ENCODE measurements around the gene NARS2.
"Not testable (repeated sequence)": the region's sequence is repeated elsewhere in the genome, so short reads cannot be mapped to it uniquely, and the experiment has no call there.

Gene NARS2

GRCh38 chr11:78526497-78527146 is 48.0 kb downstream of the NARS2 start:
- TF ChIP-seq Cebpa-rat (IDR thresholded peaks at IDR 0.05) = no peak
- no peak overlapping the region for H3K4me3 ChIP-seq
- H3K4me2 ChIP-seq = no peak overlapping the region
- H3K9ac ChIP-seq = no peak overlapping the region
- no peak overlapping the region for H3K27ac ChIP-seq
- peaks cover 0 to 18% (median 12%) of the 10 kb centered on the region in 11 experiments; a peak in 13 of 22 replicates for H3K9me3 ChIP-seq (replicated peaks in 1 of 11)
- H3K36me3 ChIP-seq = peaks cover 28 to 86% (median 52%) of the 10 kb centered on the region in 11 experiments; a peak in 21 of 22 replicates
- no peaks in the 10 kb centered on the region for H4K20me1 ChIP-seq
- H3K27me3 ChIP-seq = no peaks in the 10 kb centered on the region
- H3K4me1 ChIP-seq = no peaks in the 10 kb centered on the region

DNA sequence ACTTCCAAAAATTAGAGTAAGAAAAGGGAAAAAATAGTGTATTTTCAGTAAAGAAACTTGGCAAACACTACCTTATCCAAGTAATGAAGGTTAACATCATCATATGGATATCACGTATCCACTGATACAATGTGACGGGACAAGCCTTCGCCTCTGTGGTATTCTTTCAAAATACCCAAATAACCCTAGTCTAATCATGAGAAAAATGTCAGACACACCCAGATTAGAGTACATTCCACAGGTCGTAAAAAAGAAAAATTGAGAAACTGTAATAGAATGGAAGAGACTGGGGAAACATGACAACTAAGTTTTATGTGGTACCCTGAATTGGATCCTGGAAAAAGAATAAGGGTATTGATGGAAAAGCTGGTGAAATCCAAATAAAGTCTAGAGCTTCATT is 48.9 kb downstream of the NARS2 start:
- TF ChIP-seq Cebpa-rat (IDR thresholded peaks at IDR 0.05) = no peak
- H3K27me3 ChIP-seq = no peaks in the 10 kb centered on the region
- no peak overlapping the region for H3K4me3 ChIP-seq
- H3K36me3 ChIP-seq = peaks cover 28 to 89% (median 59%) of the 10 kb centered on the region in 11 experiments; a peak in 21 of 22 replicates
- peaks cover 0 to 19% (median 15%) of the 10 kb centered on the region in 11 experiments; a peak in 13 of 22 replicates for H3K9me3 ChIP-seq (replicated peaks in 1 of 11)
- no peak overlapping the region for H3K4me2 ChIP-seq
- no peak overlapping the region for H3K27ac ChIP-seq
- no peak overlapping the region for H3K9ac ChIP-seq
- H4K20me1 ChIP-seq = no peaks in the 10 kb centered on the region
- no peaks in the 10 kb centered on the region for H3K4me1 ChIP-seq

GRCh38 chr11:78520230-78520629 is 54.4 kb downstream of the NARS2 start:
- H3K9me3 ChIP-seq (replicated peaks in 1 of 11) = peaks cover 0 to 19% (median 8%) of the 10 kb centered on the region in 11 experiments; a peak in 11 of 22 replicates
- H3K36me3 ChIP-seq = peaks cover under 1 to 92% (median 56%) of the 10 kb centered on the region in 11 experiments; a peak in 20 of 22 replicates
- H3K27ac ChIP-seq = no peak overlapping the region
- no peak overlapping the region for H3K4me3 ChIP-seq
- H3K4me1 ChIP-seq = no peaks in the 10 kb centered on the region
- H3K9ac ChIP-seq = no peak overlapping the region
- H4K20me1 ChIP-seq = no peaks in the 10 kb centered on the region
- no peak for TF ChIP-seq Cebpa-rat (IDR thresholded peaks at IDR 0.05)
- H3K27me3 ChIP-seq = no peaks in the 10 kb centered on the region
- no peak overlapping the region for H3K4me2 ChIP-seq

DNA sequence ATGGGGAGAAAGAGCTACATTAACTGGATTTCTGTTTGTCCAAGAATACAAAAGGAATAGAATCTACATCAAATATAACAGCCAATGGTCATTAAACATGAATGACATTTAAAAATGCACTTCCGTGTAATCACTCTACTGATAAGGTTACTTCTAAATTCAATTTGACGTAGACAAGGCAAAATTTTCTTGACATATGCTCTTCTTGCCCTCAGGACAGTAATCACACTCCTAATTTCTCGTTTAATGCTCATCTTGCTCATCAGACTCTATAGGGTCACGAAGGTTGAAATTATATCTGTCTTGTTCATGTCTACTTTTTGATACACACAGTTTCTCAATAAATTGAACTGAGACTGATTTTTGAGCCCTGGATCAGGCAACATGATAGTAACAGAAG is 58.4 kb downstream of the NARS2 start:
- Histone ChIP-seq H4K20me1 (no peaks in the 10 kb centered on the region), H3K9ac (no peak overlapping the region), H3K4me1 (no peaks in the 10 kb centered on the region), H3K9me3 (replicated peaks in 1 of 11) (peaks cover 3 to 20% (median 13%) of the 10 kb centered on the region in 11 experiments), H3K36me3 (peaks cover 2 to 92% (median 62%) of the 10 kb centered on the region in 11 experiments), H3K4me3 (no peak overlapping the region), H3K4me2 (no peak overlapping the region), H3K27me3 (no peaks in the 10 kb centered on the region), H3K27ac (no peak overlapping the region)
- no peak for TF ChIP-seq Cebpa-rat (IDR thresholded peaks at IDR 0.05)

- H3K27ac ChIP-seq = no peak overlapping the region
- H3K27me3 ChIP-seq = no peaks in the 10 kb centered on the region
- H3K4me3 ChIP-seq = no peak overlapping the region
- H3K4me2 ChIP-seq = no peak overlapping the region
- H3K9me3 ChIP-seq (replicated peaks in 1 of 11) = peaks cover 16 to 31% (median 25%) of the 10 kb centered on the region in 11 experiments
- H4K20me1 ChIP-seq = no peaks in the 10 kb centered on the region
- H3K9ac ChIP-seq = no peak overlapping the region
- TF ChIP-seq Cebpa-rat (IDR thresholded peaks at IDR 0.05) = no peak
- H3K4me1 ChIP-seq = no peaks in the 10 kb centered on the region
- H3K36me3 ChIP-seq = peaks cover 11 to 92% (median 64%) of the 10 kb centered on the region in 11 experiments
These were observed 59.7 kb downstream of the NARS2 start for GRCh38 chr11:78514922-78515502.

- H3K4me2 ChIP-seq, H3K4me3 ChIP-seq, H3K4me1 ChIP-seq, H3K27ac ChIP-seq, H3K9ac ChIP-seq, H3K27me3 ChIP-seq, H4K20me1 ChIP-seq: not testable (repeated sequence)
- peak in 4 of 11 experiments; percentile 23 to 64 (median 36); a peak in 3 of 22 replicates for TF ChIP-seq Cebpa-rat (IDR thresholded peaks at IDR 0.05)
- H3K9me3 ChIP-seq (replicated peaks in 1 of 11) = peaks cover 26 to 46% (median 39%) of the 10 kb centered on the region in 11 experiments
- peaks cover 22 to 93% (median 69%) of the 10 kb centered on the region in 11 experiments for H3K36me3 ChIP-seq
These were observed 61.6 kb downstream of the NARS2 start for GRCh38 chr11:78513085-78513484.

DNA sequence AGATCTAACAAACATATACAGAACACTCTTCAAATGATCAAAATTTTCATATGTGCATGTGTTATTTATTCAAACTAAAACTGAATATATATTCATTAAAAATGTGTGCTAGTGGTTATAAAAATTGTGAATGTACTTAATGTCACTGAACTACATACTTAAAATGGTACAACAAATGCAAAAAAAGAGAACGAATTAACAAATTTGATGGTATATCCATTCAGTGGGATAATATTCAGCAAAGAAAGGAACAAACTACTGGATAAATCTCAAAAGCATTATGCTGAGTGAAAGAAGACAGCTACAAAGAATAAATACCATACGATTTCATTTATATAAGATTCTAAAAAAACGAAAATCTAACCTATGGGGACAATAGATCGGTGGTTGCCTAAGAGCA is 64.1 kb downstream of the NARS2 start:
- Histone ChIP-seq H3K27me3 (no peaks in the 10 kb centered on the region), H3K4me3 (no peak overlapping the region), H4K20me1 (no peaks in the 10 kb centered on the region; a peak in 3 of 22 replicates), H3K9ac (no peak overlapping the region), H3K4me2 (no peak overlapping the region), H3K36me3 (peaks cover 22 to 81% (median 70%) of the 10 kb centered on the region in 11 experiments), H3K27ac (no peak overlapping the region), H3K9me3 (replicated peaks in 1 of 11) (peaks cover 26 to 47% (median 39%) of the 10 kb centered on the region in 11 experiments), H3K4me1 (no peaks in the 10 kb centered on the region)
- TF ChIP-seq Cebpa-rat (IDR thresholded peaks at IDR 0.05) = no peak

GRCh38 chr11:78510025-78510596 is 64.6 kb downstream of the NARS2 start:
- Histone ChIP-seq H3K4me1 (no peaks in the 10 kb centered on the region), H3K9me3 (replicated peaks in 1 of 11) (peaks cover 26 to 47% (median 39%) of the 10 kb centered on the region in 11 experiments), H3K9ac (no peak overlapping the region), H3K36me3 (peaks cover 22 to 76% (median 67%) of the 10 kb centered on the region in 11 experiments), H3K4me2 (no peak overlapping the region), H4K20me1 (no peaks in the 10 kb centered on the region; a peak in 3 of 22 replicates), H3K27ac (no peak overlapping the region), H3K4me3 (no peak overlapping the region), H3K27me3 (no peaks in the 10 kb centered on the region)
- no peak for TF ChIP-seq Cebpa-rat (IDR thresholded peaks at IDR 0.05)

DNA sequence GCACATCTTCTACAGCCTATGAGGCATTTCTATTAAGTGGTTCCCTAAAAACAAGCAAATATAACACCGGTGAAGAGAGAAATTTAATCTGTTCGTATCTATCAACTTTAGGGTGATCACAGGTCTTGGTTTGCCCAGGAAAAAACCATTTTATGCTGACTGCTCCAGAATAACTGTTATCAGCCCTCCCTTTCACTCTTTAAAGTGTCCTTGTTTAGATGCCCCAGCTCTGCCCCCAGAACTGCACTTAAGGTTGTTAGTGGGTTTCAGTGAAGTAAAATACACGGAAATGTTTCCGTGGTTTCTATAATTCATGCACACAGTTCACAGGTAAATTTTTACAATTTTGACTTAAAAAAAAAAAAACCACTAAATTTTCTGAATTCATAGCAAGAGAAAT is 70.0 kb downstream of the NARS2 start:
- H3K4me3 ChIP-seq = no peak overlapping the region
- H3K9ac ChIP-seq = no peak overlapping the region
- no peak overlapping the region for H3K27ac ChIP-seq
- peaks cover 0 to 16% (median 2%) of the 10 kb centered on the region in 10 experiments; a peak in 7 of 20 replicates for H3K4me1 ChIP-seq
- no peaks in the 10 kb centered on the region; a peak in 3 of 22 replicates for H4K20me1 ChIP-seq
- no peak overlapping the region for H3K4me2 ChIP-seq
- peaks cover 7 to 34% (median 21%) of the 10 kb centered on the region in 11 experiments; a peak in 21 of 22 replicates for H3K9me3 ChIP-seq (replicated peaks in 1 of 11)
- peaks cover 8 to 47% (median 37%) of the 10 kb centered on the region in 11 experiments; a peak in 19 of 22 replicates for H3K36me3 ChIP-seq
- no peak for TF ChIP-seq Cebpa-rat (IDR thresholded peaks at IDR 0.05)
- H3K27me3 ChIP-seq = no peaks in the 10 kb centered on the region

Measured in BLaER1 treated with 17β-estradiol and CSF1 and Interleukin-3, amounts not matched to agents 10 nM and 100 nM (cell line).